Glutamatergic neuron (in vitro differentiated cells): ENCODE data around the gene COL19A1. TPM values are rescaled to one million over a fixed set of nuclear protein-coding genes. Genes with fewer than 3 reads are reported as not detected.

Experiments
- DNase-seq: peaks from one replicate; pipeline ENCODE4 v3.0.0; 2022
- H3K27ac Mint-ChIP-seq: one replicate; pipeline ENCODE4 v1.8.0; 2020; ENCODE audit warnings: mild to moderate bottlenecking, mixed read lengths, inconsistent platforms; ENCODE audit not compliant: unreplicated experiment
- H3K27me3 Mint-ChIP-seq: one replicate; pipeline ENCODE4 v1.8.0; 2020; ENCODE audit warnings: mild to moderate bottlenecking, moderate library complexity, mixed read lengths, inconsistent platforms; ENCODE audit not compliant: unreplicated experiment
- H3K36me3 Mint-ChIP-seq: one replicate; pipeline ENCODE4 v1.8.0; 2020; ENCODE audit warnings: mild to moderate bottlenecking, mixed read lengths, inconsistent platforms; ENCODE audit not compliant: unreplicated experiment
- H3K4me1 Mint-ChIP-seq: one replicate; pipeline ENCODE4 v1.8.0; 2020; ENCODE audit warnings: mild to moderate bottlenecking, low read depth, mixed read lengths, inconsistent platforms; ENCODE audit not compliant: unreplicated experiment
- H3K4me3 Mint-ChIP-seq: one replicate; pipeline ENCODE4 v1.8.0; 2020; ENCODE audit warnings: mild to moderate bottlenecking, mixed read lengths, inconsistent platforms; ENCODE audit not compliant: unreplicated experiment
- H3K9me3 Mint-ChIP-seq: one replicate; pipeline ENCODE4 v1.8.0; 2020; ENCODE audit warnings: mild to moderate bottlenecking, moderate library complexity, mixed read lengths, inconsistent platforms; ENCODE audit not compliant: unreplicated experiment
- CTCF ChIP-seq: fragments of 200-600 bp; sonication (generic); IDR thresholded peaks from one replicate; pipeline ENCODE4 v1.5.0; 2021; ENCODE audit not compliant: partially characterized antibody, unreplicated experiment
- total RNA-seq: library from RNA; stranded (reverse); fragmentation: NEBNext Ultra II Directional; extraction: Animal tissue kit (Norgen Biotek cat#: 25700); gene quantifications from one replicate; pipeline ENCODE4 v1.2.1, GENCODE V29; 2021; ENCODE audit not compliant: unreplicated experiment

The COL19A1 gene
- total RNA-seq, 1 donor from 2014 or later: 0.78 TPM

GRCh38 chr6:70241991-70242420, 375.6 kb downstream of the COL19A1 start:
- no peaks in the 10 kb centered on the region for H3K27me3 Mint-ChIP-seq
- no peak for TF ChIP-seq CTCF
- H3K27ac Mint-ChIP-seq: no peak overlapping the region
- no peaks in the 10 kb centered on the region for H3K9me3 Mint-ChIP-seq
- H3K4me1 Mint-ChIP-seq: no peaks in the 10 kb centered on the region
- DNase-seq: no peak
- no peaks in the 10 kb centered on the region for H3K36me3 Mint-ChIP-seq
- no peak overlapping the region for H3K4me3 Mint-ChIP-seq

DNA sequence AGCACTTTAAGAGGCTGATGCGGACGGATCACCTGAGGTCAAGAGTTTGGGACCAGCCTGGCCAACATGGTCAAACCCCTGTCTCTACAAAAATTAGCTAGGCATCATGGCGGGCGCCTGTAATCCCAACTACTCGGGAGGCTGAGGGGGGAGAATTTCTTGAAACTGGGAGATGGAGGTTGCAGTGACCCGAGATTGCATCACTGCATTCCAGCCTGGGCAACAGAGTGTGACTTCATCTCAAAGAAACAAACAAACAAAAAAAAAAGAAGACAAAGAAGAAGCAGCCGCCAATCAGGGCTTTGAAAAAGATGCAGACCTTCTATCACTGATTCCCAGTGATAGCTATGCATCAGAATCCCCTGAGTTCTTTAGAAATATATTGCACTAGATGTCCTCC, 379.8 kb downstream of the COL19A1 start:
- no peak overlapping the region for H3K27ac Mint-ChIP-seq
- no peak for DNase-seq

GRCh38 chr6:70252604-70253003, 386.2 kb downstream of the COL19A1 start:
- Mint-ChIP-seq H3K4me1 (no peaks in the 10 kb centered on the region), H3K27ac (no peak overlapping the region), H3K36me3 (no peaks in the 10 kb centered on the region), H3K27me3 (no peaks in the 10 kb centered on the region), H3K9me3 (no peaks in the 10 kb centered on the region), H3K4me3 (no peak overlapping the region)
- TF ChIP-seq CTCF: no peak
- DNase-seq: no peak

More for the DNA sequence above, 379.8 kb downstream of the COL19A1 start:
- Mint-ChIP-seq H3K36me3 (no peaks in the 10 kb centered on the region), H3K4me3 (no peak overlapping the region), H3K27me3 (no peaks in the 10 kb centered on the region), H3K4me1 (no peaks in the 10 kb centered on the region), H3K9me3 (no peaks in the 10 kb centered on the region)
- TF ChIP-seq CTCF: no peak

DNA sequence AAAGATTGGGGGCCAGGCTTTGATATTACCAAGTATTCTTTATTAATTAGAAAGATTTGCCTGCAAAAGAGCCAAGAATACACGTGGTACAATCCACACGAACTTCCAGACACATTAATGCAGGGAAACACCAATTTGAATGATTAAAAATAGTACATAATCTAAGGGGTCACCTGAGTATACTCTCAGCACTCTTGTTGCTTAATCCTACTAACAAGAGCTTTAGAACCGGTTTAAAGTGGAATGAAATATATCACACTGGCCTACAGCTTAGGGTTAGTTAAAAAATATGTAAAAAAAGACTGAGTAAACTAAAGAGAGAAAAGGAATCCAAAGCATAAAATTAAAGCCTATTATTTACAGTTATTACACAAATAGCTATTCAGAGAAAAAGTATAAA, 387.6 kb downstream of the COL19A1 start:
- Mint-ChIP-seq H3K27me3 (no peaks in the 10 kb centered on the region), H3K36me3 (no peaks in the 10 kb centered on the region), H3K9me3 (no peaks in the 10 kb centered on the region)

GRCh38 chr6:70254784-70255183, 388.4 kb downstream of the COL19A1 start:
- no peaks in the 10 kb centered on the region for H3K27me3 Mint-ChIP-seq

More for the DNA sequence above, 387.6 kb downstream of the COL19A1 start:
- Mint-ChIP-seq H3K27ac (no peak overlapping the region), H3K4me3 (no peak overlapping the region), H3K4me1 (no peaks in the 10 kb centered on the region)
- no peak for DNase-seq
- TF ChIP-seq CTCF: no peak

More at GRCh38 chr6:70254784-70255183, 388.4 kb downstream of the COL19A1 start:
- Mint-ChIP-seq H3K4me1 (no peaks in the 10 kb centered on the region), H3K9me3 (no peaks in the 10 kb centered on the region), H3K4me3 (no peak overlapping the region), H3K27ac (no peak overlapping the region), H3K36me3 (no peaks in the 10 kb centered on the region)
- TF ChIP-seq CTCF: no peak
- DNase-seq: no peak
